Esophagus muscularis mucosa (tissue), 4 donors: ENCODE data around the gene IL17REL.

ENCODE experiments used
- CTCF ChIP-seq, 3 experiments: fragments of 200-600 bp in 2 of 3; fragments of 450-650 bp in 1 of 3; sonication (generic) in 2 of 3; IDR thresholded peaks; one replicate each; pipeline ENCODE4 v1.5.1; 2017 to 2019; ENCODE audit warnings: antibody characterized with exemption in 3 of 3, mild to moderate bottlenecking in 2 of 3, moderate library complexity in 1 of 3
- EP300 ChIP-seq: sonication (generic); formaldehyde crosslinking; IDR thresholded peaks from one replicate; pipeline ENCODE4 v1.6.1; 2017; ENCODE audit warnings: antibody characterized with exemption
- POLR2A ChIP-seq: fragments of 450-650 bp; IDR thresholded peaks from one replicate; pipeline ENCODE4 v1.6.1; 2017; ENCODE audit warnings: antibody characterized with exemption, moderate library complexity, mild to moderate bottlenecking, low read depth

DNA sequence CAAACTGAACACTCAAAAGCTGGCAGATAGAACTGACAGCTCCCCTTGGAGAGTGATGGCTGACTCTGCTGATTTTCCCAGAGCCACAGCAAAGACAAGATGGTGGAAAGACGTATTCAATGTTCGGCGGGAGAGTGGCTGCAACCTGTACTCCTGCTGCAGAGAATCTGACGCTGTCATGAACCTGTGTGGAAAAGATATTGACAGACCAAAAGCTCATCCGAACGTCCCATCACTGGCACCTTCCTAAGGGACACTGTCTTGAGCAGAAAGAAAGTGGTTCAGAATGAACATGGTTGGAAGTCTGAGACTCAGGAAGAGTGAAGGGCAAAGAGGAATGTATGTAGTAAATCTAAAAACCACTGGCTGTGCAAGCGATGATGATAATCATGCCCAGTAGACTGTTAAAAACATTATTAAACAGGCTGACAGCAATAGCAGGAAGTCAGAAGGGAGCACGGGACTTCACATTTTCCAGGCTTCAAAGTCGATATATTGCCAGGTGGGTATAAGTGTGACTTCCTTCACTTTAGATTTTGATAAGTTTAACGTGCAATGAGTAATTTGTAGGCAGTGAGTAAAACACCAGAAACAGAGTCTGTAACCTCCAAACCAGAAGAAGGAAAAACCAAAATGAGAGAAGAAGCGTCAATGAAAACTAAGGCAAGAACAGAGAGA, 6.2 kb upstream of the IL17REL start:
- no peak for TF ChIP-seq CTCF (IDR thresholded peaks at IDR 0.05)
- no peak for TF ChIP-seq EP300
- TF ChIP-seq POLR2A = no peak
